HG03457 (cell line): ENCODE data around the gene C2orf42.
"Not testable (repeated sequence)": the region's sequence is repeated elsewhere in the genome, so short reads cannot be mapped to it uniquely, and the experiment has no call there.

ENCODE experiments used
- ATAC-seq: cut with Tn5 transposase; IDR thresholded peaks from one replicate; pipeline ENCODE4 v1.9.1; 2021; ENCODE audit warnings: moderate number of reproducible peaks; ENCODE audit not compliant: unreplicated experiment

The C2orf42 gene

DNA sequence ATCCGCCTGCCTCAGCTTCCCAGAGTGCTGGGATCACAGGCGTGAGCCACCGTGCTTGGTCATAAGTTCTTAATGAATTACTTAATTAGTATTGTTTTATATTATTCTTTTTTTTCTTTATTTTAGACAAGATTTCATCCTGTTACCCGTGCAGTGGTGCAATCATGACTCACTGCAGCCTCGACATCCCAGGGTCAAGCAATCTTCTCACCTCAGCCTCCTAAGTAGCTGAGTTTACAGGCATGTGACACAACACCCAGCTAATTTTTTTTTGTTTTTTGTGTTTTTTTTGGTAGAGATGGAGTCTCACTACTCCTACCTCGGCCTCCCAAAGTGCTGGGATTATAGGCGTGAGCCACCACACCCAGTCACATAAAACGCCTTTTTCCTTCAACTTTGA lies 17.3 kb downstream of the C2orf42 start:
- no peak for ATAC-seq

DNA sequence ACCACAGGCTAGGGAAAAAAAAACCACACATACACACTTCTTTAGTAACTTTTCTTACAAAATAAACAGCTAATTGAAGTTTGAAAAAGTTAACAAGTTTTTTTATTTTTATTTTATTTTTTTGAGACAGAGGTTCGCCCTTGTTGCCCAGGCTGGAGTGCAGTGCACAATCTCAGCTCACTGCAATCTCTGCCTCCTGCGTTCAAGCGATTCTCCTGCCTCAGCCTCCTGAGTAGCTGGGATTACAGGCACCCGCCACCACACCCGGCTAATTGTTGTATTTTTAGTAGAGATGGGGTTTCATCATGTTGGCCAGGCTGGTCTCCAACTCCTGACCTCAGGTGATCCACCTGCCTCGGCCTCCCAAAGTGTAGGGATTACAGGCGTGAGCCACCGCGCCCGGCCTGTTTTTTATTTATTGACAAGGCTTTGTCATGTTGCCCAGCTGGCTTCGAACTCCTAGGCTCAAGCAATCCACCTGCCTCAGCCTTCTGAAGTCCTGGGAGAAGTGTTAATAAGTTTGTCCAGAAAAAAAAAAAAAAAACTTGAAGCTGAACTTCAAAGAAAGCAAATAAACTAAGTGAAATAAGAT lies 21.1 kb downstream of the C2orf42 start:
- ATAC-seq: not testable (repeated sequence)

DNA sequence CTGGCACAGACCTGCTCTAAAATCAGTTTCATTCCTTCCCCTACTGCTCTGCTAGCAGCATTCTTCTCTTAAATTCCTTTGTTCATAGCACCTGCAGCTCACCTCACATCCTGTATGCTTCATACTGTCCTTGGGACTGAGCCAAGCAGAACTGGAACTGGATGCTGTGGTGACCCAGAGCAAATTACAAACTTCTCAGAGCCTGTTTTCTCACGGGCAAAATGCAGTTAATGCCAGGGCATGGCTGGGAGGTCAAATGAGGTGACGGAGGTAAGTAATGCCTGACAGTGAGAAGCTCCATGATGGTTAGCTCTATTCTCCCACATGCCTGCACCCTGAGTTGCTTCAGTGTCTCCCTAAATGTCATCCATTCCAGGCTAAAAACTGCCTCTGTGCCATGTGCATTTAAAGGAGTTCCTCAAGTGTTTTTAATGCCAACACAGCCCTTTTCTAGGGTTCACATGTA lies 29.7 kb downstream of the C2orf42 start:
- peak; percentile 85 for ATAC-seq

DNA sequence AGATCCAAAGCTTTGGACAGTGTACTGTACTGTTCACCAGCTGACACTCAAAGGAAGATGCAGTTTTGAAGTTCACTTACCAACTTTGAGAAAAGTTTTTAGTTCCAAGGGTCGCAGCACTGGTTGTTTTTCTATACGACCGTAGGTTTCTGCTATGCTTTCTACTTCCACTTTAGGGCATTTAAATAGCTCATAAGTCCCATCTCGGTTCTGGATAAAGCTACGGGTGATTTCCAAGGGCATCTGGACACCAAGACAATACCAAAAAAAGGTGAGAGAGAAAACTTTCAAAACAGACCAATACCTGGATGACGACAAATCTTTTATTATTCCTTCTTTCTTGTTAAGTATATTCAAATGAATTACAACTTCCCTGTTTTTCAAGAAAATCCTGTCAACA lies 30.3 kb downstream of the C2orf42 start:
- ATAC-seq: no peak

DNA sequence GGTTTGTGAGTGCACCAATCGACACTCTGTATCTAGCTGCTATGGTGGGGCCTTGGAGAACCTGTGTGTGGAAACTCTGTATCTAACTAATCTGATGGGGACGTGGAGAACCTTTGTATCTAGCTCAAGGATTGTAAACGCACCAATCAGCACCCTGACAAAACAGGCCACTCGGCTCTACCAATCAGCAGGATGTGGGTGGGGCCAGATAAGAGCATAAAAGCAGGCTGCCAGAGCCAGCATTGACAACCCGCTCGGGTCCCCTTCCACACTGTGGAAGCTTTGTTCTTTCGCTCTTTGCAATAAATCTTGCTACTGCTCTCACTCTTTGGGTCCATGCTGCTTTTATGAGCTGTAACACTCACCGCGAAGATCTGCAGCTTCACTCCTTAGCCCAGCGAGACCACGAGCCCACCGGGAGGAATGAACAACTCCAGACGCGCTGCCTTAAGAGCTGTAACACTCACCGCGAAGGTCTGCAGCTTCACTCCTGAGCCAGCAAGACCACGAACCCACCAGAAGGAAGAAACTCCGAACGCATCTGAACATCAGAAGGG lies 41.6 kb downstream of the C2orf42 start:
- ATAC-seq: not testable (repeated sequence)

DNA sequence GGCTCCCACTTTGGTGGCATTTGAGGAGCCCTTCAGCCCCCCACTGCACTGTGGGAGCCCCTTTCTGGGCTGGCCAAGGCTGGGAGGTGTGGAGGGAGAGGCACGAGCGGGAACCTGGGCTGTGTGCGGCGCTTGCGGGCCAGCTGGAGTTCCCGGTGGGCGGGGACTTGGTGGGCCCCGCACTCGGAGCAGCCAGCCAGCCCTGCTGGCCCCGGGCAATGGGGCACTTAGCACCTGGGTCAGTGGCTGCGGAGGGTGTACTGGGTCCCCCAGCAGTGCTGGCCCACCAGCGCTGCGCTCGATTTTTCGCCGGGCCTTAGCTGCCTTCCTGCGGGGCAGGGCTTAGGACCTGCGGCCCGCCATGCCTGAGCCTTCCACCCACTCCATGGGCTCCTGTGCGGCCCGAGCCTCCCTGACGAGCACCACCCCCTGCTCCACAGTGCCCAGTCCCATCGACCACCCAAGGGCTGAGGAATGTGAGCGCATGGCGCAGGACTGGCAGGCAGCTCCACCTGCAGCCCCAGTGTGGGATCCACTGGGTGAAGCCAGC lies 42.5 kb downstream of the C2orf42 start:
- ATAC-seq: not testable (repeated sequence)

DNA sequence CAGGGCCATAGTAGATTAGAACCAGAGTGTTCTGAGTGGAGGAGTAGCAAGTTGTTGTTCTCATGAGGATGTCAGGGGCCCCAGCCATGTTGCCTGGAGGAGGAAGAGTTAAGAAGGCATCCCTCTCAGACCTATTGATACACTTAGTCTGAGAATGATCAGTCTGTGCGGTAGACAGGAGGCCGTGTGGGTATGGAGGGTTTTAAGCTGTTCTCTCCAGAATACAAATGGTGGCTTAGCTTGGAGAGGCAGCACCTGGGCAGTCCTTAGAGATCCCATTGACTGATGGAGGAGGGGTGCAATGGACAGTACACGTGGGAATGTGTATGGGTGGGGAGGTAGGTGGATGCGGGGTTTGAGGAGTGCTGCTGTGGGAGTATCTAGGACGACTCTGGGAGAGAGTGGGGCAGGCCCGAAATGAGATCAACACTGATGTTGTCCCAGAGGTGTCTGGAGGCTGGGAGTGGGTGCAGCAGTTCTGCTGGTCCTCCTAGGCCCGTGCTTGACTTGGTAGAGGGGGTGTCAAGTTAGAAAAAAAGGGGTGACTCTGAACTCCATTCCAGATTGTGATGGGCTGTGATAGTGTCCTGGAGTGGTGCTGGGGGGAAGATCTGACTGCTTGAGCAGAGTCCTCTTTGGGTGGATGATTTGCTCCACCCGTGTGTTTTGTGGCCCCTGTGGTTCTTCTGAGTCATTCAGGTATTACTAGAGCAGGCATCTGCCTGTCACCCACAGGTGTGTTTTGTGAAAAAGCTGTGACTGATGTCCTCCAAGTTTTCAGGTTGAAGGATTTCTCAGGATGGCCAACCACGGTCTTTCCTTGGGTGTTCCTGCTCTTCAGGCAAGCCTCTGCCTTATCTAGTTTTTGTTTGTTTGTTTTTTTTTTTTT lies 44.7 kb downstream of the C2orf42 start:
- ATAC-seq: no peak

DNA sequence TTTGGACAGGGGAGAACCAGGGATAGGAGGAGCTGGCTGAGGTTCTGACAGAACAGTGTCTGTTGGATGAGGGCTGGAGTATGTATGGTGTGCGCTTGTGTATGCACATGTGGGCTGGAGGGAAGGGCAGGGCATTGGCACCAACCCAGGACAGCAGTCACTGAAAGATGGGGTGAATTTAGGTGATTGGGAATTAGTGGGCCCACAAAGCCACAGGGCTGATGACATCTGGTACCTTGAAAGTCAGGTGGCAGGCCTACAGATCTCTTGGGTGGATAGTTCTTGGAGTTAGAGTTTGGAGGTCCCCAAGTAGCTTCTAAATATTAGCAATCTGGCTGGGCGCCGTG lies 45.7 kb downstream of the C2orf42 start:
- no peak for ATAC-seq

DNA sequence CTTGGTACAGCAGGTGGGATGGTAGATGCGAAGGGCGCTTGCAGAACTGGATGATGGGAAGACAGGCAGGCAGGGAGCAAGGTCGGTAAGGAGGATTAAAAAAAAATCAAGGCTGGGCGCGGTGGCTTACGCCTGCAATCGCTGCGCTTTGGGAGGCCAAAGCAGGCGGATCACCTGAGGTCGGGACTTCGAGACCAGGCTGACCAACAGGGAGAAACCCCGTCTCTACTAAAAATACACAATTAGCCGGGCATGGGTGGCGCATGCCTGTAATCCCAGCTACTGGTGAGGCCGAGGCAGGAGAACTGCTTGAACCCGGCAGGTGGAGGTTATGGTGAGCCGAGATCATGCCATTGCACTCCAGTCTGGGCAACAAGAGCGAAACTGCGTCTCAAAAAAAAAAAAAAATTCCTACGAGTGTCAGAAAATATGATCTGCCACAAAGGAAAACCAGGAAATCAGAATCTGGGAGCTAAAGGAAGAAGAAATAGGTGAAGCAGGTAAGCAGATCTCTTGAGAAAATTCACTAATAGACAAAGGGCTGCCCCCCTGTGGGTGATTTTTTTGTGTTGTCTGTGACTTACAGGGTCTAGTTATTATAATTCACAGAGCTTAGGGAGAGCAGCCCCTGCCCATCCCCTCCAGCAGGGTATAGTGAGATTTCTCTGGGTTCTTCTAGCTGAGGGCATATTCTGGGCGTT lies 46.2 kb downstream of the C2orf42 start:
- ATAC-seq: no peak

DNA sequence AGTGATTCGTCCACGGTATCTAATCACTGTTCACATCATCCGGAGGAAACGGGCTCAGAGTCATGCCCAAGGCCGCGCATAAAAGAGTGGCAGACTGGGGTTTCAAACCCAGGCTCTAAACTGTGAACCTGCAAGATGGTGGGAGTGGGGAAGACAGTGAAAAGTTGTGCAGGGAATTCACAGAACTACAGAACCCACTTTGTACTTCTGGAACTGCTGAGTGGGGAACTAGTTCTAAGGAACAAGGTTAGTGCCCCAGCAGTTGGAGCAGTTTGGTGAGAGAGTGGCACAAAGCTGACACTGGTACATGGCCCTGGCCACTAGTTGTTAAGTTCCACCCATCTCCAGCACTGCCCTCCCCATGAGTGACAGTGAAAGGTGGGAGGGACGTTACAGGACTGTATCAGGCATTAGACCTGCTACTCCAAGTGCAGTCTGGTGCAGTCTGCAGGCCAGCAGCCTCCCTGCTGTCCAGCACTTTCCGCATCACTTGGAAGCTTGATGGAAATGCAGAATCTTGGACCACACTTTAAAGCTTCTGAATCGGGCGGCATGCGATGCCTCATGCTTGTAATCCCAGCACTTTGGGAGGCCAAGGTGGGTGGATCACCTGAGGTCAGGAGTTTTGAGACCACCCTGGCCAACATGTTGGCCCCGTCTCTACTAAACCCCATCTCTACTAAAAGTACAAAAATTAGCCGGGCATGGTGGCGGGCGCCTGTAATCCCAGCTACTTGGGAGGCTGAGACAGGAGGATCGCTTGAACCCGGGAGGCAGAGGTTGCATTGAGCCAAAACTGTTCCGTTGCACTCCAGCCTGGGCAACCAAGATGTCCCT lies 47.3 kb downstream of the C2orf42 start:
- ATAC-seq: no peak

DNA sequence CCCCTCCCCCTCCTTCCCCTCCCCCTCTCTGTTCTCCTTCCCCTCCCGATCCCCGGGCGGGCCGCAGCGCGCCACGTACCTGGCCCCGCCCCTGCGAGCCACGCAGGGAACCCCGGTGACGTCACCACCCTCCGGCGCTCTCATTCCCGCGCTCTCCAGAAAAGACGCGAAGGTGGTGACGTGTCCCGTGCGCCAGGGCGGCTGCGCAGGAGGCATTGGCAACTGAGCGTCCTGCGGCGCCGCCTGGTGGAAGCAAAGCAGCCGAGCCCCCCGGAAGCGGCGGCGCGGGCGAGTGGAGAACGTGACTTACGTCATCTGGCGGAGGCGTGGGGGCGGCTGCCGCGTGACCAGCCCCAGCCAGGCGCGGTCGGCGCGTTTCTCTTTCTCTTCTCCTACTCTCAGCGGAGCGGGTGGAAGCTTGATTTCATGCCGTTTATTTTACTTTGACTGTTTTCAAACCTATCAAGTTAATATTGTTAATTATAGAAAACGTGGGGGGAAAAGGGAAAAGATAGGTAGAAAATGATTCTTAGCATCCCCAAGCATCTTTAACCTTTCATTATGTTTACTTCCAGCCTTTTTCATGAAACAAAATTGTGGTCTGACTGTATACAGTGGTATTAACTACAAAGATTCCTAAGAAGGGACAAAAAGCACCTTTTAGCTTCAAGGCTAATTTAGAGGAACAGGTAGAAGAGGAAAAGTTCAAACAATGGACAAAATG lies 48.1 kb downstream of the C2orf42 start:
- ATAC-seq: peak; percentile 64

DNA sequence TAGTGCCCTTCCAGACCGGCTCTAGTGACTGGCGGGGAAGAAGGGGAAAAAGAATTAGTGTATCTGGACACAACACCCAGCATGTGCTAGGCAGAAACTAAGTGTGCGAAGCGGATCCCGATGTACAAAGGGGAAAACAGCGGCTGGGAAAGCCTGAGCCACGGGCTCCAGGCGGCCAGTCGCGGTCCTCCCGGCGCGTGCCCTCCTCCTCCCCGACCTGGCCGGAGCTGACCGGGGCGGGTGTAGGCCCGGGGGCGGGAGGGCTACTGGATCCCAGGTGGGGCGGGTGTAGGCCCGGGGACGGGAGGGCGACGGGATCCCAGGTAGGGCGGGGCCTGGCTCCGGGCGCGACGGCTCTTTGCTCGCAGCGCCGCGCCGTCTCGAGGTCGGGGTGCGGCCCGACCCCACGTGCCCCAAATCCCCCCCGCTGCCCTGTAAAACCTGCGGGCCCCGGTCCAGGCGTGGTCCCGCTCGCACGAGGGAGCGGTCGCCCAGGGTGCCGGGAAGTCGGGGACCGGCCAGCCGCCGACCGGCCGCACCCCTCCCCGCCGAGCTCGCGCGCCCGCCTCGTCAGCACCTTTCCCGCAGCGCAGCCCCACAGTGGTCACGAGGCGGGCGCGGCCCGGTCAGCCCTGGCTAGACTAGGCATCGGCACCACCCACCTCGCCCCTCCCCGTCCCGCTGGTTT lies 48.8 kb downstream of the C2orf42 start:
- ATAC-seq: peak; percentile 8

DNA sequence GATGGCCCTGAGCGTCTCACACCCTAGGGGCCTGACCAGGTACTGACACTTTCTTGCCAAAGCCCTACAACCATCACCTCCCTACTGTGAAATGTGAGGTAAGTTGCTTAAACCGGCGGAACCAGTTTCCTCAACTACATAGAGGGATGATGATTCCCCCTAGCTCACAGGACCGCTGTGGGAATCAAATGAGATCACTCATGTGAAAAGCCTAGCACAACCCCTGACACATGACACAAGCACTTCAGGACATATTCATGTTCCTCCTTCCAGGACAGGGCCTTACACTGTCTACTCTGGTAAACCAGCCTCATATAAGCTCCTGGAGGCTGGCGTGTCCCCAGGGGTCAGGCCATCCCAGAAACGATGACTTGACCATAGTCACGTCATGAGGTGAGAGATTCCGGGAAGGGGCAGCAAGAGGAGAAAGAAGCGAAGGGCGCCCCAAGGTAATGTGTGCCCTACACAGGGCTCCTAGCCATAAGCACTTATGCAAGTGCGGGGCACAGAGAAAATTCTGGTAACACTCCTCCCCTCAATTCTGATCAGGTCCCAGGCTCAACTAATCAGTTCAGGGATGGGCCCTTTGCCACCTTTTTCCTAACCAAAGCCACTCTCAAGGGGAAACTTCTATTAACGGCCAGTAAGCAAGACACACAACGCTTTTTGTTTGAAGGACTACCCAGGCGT lies 49.5 kb downstream of the C2orf42 start:
- no peak for ATAC-seq

DNA sequence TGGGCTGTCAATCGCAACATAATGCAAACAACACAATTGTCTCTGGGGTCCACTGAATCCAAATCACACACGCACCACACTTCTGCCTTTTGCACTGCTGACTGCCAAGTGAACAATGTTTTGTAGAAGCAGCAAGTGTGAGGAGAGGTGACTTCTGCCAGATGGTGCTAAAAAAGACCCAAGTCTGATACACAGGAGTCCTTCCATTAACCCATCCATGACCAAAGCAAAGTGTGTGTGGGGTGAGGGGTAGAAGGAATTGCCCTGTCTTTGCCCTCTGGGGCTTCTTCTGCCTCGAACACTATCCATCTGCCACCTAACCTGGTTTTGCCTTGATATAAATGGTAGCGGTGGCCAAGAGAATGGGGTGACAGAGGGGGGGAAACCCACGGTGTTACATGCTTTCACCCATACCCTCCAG lies 50.0 kb downstream of the C2orf42 start:
- ATAC-seq: no peak

DNA sequence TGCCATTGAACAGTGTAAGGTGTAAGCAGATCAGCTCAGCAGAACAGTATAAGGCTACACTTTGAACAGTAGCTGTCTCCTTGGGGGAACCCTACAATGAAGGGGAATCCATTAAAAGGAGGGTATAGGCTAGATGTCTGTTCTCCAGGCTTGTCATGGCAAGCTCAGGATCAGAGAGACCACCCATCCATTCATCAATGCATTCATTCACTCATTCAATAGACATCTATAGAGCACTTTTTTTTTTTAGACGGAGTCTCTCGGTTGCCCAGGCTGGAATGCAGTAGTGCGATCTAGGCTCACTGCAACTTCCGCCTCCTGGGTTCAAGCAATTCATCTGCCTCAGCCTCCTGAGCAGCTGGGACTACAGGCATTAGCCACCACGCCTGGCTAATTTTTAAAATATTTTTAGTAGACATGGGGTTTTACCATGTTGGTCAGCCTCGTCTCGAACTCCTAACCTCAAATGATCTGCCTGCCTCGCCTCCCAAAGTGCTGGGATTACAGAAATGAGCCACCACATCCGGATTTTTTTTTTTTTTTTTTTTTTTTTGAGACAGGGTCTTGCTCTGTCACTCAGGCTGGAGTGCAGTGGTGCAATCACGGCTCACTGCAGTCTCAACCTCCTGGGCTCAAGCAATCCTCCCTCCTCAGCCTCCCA lies 56.4 kb downstream of the C2orf42 start:
- not testable (repeated sequence) for ATAC-seq

DNA sequence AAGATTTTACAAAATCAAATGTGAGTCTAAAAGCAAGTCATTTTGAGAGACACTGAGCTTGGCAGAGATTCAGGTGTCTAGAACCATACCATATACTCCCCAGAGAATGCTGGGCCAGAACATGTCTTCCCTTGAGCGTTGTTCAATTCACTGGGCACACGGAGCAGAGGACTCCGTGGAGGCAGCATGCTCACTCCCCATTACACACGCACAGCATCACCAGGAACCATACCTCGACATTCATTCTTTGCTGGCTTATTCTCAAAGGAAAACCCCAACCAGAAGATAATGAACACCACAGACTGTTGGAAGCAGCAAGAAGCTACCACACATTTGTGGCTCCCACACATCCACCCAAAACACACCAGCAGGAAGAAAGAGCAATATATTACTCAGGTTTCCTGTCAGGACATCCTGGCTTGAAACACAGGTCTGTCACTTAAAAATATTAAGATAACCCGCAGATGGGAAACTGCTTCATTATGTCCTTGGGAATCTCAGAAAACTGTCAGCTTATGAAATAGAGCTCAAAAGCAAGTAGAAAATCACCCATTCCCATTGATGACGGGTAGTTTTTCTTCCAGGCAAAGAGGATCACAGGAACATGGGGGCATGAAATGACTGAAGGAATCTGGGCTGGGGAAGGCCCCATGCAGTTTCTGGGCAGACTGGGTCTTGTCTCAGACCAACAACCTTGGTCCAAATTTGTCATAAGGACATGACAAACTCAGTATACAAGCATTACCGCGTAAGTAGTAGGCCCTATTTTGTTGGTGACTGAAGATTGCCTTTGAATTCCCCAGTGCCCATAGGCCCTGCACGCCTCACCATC lies 57.1 kb downstream of the C2orf42 start:
- no peak for ATAC-seq

DNA sequence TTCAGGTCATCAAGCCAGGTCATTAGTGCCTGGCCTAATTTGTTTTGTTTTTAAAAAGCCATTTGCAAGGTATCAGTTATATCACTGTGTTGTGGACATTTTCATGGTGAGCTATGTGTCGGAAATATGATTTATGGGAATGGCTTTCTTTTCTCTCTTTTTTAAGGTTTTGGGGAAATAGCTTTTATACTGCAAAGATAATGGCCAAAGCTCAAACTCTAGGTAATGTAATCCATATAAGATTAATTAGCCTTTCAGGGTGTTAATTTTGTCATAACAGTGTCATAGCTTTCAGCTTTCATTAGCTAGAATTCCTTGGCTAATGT lies 57.7 kb downstream of the C2orf42 start:
- no peak for ATAC-seq
